Retinal pigment epithelial cell (primary cell): ENCODE results near the gene CDK3.
A peak's percentile ranks its signal among the peaks of the same experiment; 100 is the strongest.

Source experiments
- DNase-seq: peaks from one replicate; pipeline ENCODE4 v3.0.0-alpha.2; 2010; ENCODE audit warnings: low read depth
- H3K4me3 ChIP-seq: 2 replicates; pipeline ENCODE4 v1.5.1; 2011; ENCODE audit warnings: mild to moderate bottlenecking, low read length, control low read depth, moderate library complexity
- TF ChIP-seq, protein P1 (sequence below): conservative IDR thresholded peaks from 2 replicates; pipeline ENCODE4 v1.5.1; 2011; ENCODE audit warnings: low read depth, low read length, control low read depth, inconsistent platforms

The CDK3 gene

DNA sequence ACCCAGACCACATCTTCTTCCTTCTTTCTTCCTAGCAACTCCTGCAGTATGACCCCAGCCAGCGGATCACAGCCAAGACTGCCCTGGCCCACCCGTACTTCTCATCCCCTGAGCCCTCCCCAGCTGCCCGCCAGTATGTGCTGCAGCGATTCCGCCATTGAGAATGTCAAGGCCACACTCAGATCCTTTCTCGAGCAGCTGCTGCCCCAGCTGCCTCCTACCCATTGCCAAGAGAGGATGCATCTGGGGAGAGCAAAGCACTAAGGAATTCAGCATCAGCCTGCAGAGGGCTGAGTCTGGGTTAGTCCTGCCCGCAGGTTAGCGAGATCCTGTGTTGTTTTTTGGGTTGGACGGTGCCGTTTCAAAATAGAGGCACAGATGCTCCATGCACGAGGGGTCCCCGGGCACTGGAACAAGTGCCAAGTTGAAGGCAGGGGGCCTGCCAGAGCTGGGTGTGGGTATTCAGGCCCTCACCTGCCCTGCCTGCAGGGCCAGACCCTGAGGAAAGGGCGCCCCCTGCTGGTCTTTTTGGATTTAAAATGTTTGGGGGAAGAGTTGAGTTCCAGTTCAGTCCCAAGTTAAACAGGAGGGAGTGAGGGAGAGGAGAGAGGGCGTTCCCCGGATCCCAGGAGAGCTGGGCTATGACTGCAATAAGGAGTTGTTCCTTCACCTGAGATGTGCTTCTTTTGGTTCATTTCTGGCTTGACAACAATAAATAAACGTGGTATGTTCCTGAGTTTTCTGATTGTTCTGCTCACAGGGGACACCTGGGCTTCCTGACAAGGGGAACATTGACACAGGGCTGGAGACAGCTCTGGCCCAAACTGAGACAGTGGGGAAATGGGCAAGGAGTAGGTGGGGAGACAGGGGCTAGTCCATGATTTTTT, 4.9 kb downstream of the CDK3 start:
- H3K4me3 ChIP-seq, result no peak overlapping the region
- no peak for DNase-seq
- TF ChIP-seq, protein P1, sequence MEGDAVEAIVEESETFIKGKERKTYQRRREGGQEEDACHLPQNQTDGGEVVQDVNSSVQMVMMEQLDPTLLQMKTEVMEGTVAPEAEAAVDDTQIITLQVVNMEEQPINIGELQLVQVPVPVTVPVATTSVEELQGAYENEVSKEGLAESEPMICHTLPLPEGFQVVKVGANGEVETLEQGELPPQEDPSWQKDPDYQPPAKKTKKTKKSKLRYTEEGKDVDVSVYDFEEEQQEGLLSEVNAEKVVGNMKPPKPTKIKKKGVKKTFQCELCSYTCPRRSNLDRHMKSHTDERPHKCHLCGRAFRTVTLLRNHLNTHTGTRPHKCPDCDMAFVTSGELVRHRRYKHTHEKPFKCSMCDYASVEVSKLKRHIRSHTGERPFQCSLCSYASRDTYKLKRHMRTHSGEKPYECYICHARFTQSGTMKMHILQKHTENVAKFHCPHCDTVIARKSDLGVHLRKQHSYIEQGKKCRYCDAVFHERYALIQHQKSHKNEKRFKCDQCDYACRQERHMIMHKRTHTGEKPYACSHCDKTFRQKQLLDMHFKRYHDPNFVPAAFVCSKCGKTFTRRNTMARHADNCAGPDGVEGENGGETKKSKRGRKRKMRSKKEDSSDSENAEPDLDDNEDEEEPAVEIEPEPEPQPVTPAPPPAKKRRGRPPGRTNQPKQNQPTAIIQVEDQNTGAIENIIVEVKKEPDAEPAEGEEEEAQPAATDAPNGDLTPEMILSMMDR, result peak; percentile 62

DNA sequence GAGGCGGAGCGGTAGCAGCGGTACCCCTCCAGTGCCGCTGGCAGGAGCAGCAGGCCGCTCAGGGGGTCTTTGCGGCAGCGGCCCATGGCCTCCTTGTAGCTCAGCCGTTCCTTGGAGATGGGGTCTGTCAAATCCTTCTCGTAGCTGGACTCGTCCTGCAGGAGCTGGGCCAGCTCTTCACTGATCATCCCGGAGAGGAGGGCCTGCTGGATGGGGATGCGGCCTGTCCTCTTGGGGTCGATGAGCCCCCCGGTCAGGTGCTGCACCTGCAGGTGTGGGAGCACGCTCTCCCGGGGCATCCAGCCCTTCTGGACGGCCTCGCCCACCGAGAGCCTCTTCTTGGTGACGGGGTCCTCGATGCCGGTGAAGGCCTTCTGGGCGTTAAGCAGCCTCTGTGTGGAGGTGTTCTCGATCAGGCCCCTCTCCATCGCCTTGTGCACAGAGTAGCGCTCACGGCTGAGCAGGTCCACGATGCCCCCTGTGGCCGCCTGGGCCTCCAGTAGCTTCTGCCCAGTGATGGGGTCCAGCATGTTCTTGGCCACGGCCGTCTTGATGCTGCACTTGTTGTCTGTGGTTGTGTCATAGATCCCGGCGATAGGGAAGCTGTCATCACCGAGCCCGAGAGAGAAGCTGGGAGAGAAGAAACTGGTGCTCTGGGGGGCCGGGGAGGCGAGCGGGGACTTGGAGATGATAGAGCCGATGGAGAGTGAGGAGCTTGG, 6.6 kb downstream of the CDK3 start:
- no peak overlapping the region for H3K4me3 ChIP-seq
- TF ChIP-seq, protein P1, result no peak
- no peak for DNase-seq

DNA sequence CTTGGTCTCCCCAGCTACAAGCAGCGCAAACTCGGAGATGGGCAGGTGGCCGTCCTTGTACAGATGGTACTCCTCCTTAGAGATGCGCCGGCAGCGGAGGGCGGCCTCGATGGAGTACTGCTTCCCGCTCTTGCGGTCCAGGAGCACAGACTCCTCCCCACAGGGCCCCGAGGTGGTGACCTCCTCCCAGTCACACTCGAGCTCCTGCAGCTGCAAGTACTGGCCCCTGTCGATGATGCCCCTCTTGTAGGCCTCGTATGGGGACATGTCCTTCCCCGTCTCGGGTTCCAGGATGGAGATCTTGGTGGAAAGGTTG, 7.2 kb downstream of the CDK3 start:
- DNase-seq, result no peak
- no peak overlapping the region for H3K4me3 ChIP-seq
- TF ChIP-seq, protein P1, result no peak

DNA sequence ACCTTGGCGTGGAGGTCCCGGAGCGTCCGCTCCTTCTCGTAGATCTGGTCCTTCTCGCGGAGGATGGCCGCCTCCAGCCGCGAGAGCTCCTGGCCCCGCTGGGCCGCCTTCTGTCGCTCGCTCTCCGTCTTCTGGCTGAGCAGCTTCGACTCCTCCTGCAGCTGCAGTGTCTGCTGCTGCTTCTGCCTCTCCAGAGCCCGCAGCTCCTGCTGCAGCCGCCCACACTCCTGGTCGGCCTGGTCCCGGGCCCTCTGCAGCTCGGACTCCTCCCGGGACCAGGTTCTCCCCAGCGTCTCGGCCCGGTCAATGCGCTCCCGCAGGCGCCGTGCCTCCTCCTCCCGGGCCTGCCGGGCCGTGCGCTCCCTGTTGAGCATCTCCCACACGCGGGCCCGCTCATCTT, 7.6 kb downstream of the CDK3 start:
- no peak for DNase-seq
- H3K4me3 ChIP-seq, result no peak overlapping the region
- TF ChIP-seq, protein P1, result no peak

DNA sequence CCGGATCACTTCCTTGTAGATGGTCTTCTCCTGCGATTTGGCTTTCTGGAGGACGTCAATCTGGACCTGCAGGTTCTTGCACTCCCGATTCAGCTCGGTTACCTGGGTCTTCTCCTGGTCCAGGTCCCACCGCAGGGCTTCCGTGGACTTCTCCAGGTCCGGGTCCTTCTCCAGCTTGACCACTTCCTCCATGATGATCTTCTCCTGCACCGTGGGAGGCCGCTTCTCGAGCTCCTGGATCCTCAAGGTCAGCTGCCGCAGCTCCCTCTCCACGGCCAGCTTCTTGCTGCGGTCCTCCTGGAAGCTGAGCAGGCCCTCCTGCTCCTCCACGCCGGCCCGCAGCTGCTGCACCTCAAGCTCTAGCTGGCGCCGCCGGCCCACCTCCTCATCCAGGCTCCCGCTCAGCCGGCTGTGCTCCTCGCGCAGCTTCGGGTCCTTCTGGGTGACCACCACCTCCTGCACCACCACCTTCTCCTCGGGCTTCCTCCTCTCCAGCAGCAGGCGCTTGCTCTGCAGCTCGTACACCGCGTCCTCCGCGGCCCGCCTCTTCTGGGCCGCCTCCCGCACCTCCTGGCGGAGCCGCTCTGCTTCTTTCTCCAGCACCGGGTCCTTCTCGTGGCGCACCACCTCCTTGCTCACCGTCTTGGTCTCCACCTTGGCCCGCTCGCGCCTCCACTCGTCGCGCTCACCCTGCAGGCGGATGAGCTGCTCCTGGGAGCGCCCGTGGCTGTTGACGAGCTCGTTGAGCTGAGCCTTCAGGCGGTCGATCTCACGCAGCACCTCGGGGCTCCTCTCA, 8.2 kb downstream of the CDK3 start:
- H3K4me3 ChIP-seq, result no peak overlapping the region
- TF ChIP-seq, protein P1, result no peak
- no peak for DNase-seq

DNA sequence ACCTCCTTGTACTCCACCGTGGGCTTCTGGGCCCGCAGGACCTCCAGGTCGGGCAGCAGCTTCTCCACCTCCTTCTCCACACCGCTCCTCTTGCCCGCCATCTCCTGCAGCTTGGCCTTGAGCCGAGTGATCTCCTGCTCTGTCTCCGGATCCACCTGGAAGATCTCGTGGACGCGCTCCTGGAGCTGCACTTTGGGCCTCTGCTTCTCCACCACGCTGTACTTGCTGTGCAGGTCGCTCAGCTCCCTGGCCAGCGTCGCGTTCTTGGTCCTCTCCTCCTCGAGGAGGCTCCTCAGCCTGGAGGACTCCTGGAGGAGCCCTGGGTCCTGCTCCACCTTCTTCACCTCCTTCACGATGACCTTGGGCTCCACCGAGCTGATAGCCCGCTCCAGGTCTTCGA, 8.8 kb downstream of the CDK3 start:
- TF ChIP-seq, protein P1, result no peak
- H3K4me3 ChIP-seq, result no peak overlapping the region
- no peak for DNase-seq
